Left lobe of liver (tissue), 2 donors: ENCODE measurements around the gene CASS4. TPM values are rescaled to one million over a fixed set of nuclear protein-coding genes. Genes with fewer than 3 reads are reported as not detected.

Experiments used
- ATAC-seq: fragments of 200-7000 bp; cut with Tn5 transposase; one replicate; pipeline ENCODE4 v1.9.1; 2020; ENCODE audit warnings: mild to moderate bottlenecking, moderate library complexity
- DNase-seq: peaks from one replicate; pipeline ENCODE4 v3.0.0-alpha.2; 2020; ENCODE audit warnings: low spot score
- total RNA-seq: library from RNA; stranded (reverse); gene quantifications from one replicate; pipeline ENCODE4 v1.2.1, GENCODE V29; 2021
- donor health status: DM: no; HTN: no; CAD: no; lungs with moderate emphysema.
- donor health status: DM: no; HTN: yes; CAD: no.

CASS4 gene
- total RNA-seq, 1 donor from 2014 or later, result 0.93 TPM

DNA sequence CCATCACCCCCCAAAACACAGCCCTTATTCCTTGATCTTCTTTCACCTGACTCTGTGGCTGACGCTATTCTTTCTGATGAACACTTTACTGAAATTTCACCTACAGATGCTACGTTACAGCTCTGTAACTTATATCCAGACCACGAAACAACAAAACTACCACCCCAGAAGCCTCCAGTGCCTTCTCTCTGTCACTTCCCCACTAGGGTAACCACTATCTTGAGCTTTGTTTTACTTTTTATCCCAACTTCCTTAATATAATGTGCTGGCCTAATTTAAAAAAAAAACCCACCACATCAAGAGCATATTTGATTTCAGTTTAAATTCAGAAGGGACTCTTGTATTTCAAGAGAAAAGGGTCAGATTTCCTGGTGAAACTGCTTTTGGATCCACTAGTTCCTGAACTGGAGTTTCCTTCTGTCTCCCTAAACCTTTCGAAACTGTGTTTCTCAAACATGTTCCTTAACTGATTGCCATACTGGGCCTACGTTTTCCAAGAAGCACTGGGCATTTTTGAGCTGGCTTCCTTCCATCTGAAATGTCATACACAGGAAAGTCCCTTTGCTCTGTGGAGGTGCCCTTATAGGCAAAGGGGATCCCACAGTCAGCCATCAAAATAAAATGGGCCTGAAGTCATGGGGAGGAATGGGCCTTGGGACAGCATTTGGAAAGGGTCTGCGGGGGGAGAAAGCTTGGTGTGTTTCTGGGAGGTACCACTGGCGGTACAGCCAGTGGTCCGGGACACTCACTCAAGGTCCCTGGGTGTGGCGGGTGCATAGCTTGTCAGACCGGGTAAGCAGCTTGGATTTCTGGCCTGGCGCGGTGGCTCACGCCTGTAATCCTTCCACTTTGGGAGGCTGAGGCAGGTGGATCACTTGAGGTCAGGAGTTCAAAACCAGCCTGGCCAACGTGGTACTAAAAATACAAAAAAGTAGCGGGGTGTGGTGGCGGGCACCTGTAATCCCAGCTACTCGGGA lies 30.6 kb downstream of the CASS4 start:
- no peak for DNase-seq
- ATAC-seq, result no peak

DNA sequence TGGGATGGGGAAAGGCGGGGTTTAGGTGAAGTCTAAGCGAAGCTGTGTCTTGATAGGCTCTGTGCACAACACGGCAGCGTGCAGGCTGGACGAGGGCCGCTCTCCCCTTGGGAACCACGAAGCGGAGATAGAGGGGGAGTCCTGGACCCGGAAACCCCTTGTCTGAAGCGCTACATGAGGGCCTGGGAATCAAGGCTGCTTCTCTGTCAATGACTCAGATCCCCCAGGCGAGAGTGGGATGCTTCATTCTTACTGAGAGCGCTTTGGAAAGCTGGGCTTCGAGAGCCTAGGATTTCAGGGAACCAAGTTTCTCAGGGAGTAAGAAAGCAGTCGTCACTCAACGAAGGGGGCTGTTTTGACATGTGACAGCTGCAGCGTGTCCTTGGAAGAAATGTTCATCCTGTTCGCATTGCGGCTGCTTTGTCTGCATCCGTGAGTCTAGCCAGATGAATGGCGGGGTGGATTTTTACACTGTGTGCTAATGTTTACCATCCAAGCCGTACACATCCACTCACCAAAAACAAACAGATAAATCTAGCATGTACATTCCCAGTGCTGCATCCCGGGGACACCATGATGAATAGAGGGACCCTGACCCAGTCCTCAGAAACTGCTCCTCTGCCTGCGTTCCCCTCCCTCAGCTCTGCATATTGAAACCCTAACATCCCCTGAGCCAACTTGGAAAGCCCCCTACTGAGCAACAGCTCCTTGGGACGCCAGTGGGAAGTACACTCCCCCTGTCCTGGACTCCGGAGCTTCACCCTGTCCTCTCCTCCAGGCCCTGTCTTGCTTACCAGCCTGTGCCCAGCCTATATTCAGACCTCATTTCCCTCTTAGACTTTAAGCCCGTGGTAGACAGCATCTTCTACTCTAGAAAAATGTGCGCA lies 31.8 kb downstream of the CASS4 start:
- DNase-seq (no peak), ATAC-seq (no peak)

DNA sequence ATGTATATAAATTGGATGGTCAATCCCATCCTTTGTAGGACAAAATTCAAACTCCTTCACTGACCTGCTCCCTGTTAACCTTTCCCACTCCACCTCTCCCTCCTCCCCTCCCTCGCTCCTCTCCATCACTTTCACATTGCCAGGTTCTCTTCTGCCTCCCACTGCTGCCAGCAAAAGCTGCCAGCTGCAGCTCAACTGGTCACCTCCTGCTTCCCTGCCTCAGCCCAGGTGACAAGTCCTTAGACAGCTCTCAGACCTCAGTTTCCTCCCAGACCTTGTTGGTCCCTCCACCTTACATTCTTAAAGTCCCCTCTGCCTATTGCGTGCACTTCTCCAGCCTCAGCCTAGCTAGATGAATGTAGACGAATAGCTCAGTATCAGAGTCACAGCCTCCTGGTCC lies 33.1 kb downstream of the CASS4 start:
- DNase-seq (no peak), ATAC-seq (no peak)

DNA sequence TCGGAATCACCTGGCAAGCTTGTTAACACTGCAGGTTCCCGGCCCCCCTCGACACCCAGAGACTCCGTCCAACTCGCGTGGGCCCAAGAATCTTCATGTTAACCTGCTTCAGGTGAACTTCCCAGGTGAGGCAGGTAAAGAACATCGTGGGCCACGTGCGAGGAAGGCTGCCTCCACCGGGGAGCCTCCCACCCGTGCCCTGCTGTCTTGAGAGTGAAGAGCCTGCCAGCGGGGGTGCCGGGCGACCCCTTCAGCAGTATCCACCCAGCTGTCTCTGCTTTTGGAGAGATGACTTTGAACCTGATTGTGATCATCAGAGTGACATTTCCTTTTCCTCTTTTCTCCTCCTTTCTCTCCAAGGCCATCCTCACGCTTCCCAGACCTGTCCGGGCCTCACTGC lies 33.5 kb downstream of the CASS4 start:
- ATAC-seq, result no peak

DNA sequence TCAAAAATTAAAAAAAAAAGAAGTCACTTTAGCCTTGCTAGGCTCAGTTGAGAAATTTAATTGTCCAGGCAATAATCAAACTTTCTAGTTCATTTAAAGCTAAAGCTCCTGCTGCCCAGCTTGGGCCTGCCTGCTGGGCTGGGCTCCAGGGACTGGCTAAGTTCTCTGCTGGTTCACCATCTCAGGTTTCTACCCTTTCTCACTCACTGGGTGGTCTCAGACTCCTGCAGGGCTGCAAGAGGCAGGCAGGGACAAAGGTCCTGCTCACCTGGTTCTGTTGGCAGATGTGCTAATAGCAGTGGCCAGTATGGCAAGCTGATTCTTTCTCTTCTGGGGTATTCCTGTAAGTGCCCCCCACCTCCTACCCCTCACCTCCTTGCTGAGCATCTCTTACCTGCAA lies 35.2 kb downstream of the CASS4 start:
- no peak for ATAC-seq

More for the DNA sequence above, 33.5 kb downstream of the CASS4 start:
- no peak for DNase-seq

DNA sequence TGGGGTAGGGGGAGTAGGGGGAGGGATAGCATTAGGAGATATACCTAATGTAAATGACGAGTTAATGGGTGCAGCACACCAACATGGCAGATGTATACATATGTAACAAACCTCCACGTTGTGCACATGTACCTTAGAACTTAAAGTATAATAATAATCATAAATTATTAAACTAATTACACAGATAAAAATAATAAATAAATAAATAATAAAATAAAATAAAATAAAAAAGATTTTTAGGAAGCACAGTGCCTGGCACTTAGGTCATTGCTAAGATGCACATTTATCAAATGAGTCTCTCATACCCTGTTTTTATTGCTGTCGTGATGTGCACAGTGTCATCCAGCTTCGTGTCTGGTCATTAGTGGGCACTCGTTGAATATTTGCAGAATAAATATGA lies 37.4 kb downstream of the CASS4 start:
- ATAC-seq (no peak), DNase-seq (no peak)

More for the DNA sequence above, 35.2 kb downstream of the CASS4 start:
- no peak for DNase-seq

DNA sequence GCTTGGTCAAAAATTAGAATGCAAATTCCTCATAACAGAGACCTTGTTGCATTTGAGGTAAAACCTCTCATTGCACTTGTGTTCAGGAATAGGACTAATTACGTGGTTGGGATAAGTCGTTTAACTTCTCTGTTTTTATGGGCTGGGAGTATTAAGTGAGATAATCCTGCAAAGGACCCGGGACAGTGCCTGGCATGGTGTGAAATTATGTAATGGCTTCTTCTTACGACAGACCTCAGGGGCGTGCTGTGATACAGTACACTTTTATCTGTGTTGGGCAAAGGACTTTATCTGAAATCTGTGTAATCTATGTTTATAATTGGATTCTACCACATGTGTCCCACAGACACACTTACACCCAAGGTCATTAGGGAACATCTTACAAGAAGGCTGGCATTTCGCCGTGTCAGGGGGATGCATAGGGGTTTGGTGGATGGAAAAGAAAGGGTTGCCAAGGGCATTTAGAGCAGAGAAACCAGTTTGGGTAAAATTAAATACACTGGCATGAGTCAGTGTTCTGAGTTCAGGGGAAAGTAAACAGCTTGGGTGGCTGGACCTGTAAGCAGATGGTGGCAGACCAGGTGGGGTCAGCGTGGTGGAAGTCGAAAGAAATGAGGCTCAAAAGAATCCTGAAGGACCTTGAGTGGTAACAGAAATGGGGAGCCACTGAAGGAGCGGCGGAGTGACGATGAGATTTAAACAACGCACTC lies 39.2 kb downstream of the CASS4 start:
- DNase-seq (no peak), ATAC-seq (no peak)

DNA sequence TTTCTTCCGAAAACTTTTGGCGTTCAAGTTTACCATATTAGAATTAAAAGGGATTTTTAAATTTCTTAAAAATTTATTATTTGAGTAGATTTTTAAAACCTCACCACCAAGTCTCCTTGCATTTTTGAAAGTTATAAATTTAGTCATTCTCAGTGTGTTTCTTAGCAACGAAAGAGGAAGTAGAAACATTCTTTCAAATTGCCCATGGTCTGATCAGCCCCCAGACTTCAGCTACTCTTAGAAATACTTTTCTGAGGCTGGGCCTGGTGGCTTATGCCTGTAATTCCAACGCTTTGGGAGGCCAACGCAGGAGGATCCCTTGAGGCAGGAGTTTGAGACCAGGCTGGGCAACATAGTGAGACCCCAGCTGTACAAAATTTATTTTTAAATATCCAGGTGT lies 41.3 kb downstream of the CASS4 start:
- no peak for DNase-seq
- no peak for ATAC-seq

DNA sequence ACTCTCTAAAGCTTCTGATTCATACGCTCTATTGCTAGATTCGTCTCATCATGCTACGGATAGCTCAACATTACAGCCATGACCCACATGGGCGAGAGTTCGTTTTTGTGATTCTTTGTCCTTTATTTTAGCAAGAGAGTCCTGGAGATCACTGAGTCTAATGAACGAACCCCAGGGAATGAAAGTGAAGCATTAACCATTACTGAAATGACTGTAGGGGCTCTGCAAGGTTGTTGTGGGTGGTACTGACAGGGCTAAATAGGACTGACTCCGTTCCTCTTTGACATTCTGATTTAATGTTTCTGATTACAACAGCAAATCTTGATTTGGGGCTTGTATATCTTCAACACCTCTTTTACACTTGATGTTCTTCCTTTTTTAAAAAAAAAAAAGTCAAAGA lies 42.7 kb downstream of the CASS4 start:
- DNase-seq (no peak), ATAC-seq (no peak)

DNA sequence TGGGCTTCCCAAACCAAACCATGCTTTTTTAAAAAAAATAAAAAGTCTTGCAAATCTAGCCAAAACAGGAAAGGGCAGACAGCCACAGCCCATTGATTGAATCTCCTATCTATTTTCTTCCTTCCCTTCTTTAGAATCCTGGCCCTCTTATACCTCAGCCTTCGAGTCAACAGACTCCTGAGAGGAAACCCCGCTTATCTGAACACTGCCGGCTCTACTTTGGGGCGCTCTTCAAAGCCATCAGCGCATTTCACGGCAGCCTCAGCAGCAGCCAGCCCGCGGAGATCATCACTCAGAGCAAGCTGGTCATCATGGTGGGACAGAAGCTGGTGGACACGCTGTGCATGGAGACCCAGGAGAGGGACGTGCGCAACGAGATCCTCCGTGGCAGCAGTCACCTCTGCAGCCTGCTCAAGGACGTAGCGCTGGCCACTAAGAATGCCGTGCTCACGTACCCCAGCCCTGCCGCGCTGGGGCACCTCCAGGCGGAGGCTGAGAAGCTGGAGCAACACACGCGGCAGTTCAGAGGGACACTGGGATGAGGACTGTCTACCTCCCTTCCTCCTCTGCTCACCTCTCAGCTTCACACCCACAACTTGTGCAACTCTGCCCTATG lies 46.3 kb downstream of the CASS4 start:
- no peak for DNase-seq

DNA sequence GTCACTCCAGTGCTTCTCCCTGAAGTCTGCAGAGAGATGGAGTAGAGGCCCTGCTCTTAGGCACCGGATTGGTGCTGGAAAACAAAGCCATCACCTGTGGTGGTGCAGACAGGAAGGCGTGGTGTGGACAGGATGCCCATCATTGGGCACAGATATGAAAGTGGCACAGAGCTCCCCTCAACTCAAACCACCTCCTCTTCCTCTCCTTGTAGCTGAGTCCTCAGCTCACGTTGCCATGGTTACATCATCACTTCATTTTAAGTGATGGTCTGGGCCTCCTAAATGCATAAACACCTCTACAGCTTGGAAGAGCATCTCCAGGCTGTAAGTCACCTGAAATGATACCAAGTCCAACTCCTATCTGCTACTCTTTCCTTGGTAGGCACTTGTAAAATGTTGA lies 48.4 kb downstream of the CASS4 start:
- ATAC-seq (no peak), DNase-seq (no peak)

More for the DNA sequence above, 46.3 kb downstream of the CASS4 start:
- peak; percentile 15 for ATAC-seq

DNA sequence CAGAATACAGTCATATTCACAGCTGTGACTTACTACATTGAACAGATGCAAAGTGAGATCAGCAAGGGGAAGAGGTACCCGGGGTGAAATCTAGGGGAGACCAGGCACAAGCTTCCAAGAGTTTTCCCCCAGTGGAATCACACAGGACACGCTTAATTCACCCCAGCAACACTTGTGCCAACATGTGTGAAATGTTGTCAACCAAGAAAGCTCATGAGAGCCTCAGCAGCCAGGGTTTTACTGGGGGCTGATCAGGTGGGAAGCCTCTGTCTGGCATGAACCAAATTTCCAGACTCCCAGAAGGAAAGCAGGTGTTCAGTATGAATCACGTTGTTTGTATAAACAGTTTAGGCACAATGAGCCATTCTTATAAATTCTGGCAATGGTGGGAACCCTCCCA lies 49.5 kb downstream of the CASS4 start:
- no peak for ATAC-seq
- DNase-seq, result no peak

DNA sequence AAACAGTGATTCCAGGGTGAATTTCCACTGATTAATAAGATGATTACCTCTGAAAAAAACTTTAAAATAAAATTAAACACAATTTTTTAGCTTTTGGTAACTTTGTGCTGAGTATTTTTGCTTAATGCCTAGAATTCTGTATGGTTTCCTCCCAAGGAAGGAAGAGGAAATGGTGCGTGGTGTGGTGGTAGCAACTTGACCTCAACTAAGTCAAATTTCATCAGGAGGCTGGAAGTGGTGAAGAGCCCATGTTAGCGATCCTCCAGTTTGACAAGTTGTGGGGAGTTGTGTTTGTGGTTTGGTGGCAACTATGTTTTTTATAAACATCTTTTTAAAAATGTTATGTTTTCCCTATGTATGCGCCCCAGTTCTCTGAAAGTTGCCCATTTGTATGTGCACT lies 51.4 kb downstream of the CASS4 start:
- no peak for ATAC-seq
- no peak for DNase-seq

DNA sequence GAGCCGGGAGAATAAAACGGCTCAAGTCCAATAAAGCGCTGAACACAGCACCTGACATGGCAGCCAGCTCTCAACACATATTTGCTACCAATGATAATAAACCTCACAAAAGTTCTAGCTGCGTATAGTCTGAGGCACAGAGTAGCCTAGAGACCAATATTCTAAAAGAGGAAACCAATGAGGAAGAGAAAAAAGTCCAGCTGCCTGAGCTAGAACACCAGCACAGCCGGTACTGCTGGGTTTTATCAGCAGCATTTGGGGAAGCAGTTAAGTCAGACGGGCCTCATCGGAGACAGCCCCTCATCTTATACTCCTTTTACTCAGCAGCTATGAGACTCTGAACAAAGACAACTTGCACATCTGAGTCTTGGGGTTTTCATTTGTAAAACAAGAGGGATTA lies 53.9 kb downstream of the CASS4 start:
- no peak for DNase-seq
- ATAC-seq, result no peak

DNA sequence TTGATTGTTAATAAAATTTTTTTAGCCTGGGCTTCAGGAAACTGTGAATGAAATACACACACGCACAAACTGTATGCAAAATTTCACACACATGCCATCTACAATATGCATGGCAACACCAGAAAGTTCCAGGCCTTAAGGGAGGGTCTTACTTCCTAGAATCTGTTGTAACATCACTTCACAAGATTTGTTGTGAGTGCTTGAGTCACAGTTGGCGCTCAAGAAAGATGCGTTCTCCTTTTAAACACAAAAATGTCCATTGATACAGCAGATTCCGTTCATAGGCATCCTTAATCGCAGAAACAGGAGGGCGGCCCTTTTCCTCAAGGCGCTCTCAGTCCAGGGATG lies 55.9 kb downstream of the CASS4 start:
- no peak for ATAC-seq
- no peak for DNase-seq

DNA sequence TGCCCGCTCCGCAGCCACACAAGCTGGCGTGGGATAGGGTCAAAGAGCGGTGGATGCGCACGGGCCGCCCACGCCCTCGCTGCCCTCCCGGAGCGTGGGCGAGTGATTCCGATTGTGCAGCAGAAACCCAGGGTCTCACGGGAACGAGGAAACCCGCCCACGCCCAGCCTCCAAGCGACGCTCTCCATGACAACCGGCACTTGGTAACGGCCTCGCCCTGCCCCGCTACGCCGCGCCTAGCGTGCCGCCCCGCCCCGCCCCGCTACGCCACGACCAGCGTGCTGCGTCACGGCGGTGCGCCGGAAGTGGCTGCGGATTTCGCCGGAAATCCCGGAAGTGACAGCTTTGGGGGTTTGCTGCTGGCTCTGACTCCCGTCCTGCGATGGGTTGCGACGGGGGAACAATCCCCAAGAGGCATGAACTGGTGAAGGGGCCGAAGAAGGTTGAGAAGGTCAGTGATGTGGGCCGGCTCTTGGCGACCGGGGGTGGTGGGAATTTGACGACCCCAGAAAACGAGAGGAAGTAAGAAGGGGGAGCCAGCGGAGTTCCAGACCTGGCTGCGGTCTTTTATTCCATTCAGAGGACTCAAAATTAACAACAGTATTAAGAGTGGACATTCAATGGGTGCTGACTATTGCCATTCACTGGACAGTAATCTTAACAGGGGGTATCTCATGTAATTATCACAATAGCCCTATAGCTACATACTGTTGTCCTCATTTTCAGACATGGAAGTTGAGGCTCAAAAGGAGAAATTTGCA lies 56.4 kb downstream of the CASS4 start, which contains the start of gene RTF2:
Gene RTF2 (plus strand): TSS at position 312 of the 761 bp plus-strand sequence. CDS start 71 bp downstream, at position 383.
- peak; percentile 99 for ATAC-seq
- peak; percentile 96 for DNase-seq

DNA sequence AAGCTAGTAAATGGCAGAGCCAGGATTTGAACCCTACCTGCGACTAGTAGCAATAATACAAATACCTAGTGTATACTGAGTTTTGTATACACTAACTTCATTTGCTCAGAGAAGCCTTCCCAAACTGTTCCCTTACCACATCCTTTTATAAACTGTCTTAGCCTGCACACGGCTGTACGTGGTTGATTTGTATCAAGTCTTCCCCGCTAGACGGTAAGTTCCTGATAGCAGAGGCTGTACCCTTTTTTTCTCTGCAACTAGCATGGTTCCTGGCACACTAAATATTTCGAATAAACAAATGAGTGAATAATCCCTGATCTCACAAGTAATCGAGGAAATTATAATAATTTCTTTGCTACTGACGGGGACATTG lies 57.0 kb downstream of the CASS4 start:
- ATAC-seq (no peak), DNase-seq (no peak)

DNA sequence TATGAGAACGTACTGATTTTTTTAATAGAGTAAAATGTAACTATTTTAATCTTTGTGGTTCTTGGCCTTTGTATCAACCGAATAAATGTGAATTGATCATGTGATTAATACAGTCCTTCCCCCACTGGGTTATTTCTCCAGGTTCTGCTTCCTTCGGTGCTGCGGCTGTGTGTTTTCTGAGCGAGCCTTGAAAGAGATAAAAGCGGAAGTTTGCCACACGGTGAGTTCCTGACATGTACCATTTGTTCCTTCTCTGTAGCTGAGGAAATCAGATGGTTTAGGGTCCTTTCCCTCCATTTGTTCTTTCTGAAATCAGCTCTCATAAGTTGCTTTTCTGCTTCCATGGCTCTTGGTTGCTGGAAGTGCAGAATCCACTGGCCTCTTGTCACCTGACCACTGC lies 71.9 kb downstream of the CASS4 start:
- DNase-seq (no peak), ATAC-seq (no peak)

DNA sequence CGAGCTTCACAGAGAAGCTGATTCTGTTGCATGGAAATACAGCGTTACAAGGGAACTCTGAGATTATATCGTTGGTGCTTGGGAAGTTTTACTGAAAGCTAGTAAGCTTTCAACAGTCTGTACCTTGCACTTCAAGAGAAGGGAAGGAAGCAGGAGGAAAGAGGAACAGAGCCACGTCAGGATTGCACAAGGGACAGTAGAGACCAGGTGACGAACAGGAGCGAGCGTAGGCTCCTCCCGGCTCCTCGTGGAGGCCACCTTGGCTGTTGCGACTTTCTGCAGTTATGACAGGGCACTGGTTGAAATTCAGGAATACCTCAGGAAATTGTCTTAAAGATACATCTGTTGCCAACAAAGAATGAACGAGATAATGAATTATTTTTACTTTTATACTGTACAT lies 75.2 kb downstream of the CASS4 start:
- ATAC-seq, result no peak
- no peak for DNase-seq

DNA sequence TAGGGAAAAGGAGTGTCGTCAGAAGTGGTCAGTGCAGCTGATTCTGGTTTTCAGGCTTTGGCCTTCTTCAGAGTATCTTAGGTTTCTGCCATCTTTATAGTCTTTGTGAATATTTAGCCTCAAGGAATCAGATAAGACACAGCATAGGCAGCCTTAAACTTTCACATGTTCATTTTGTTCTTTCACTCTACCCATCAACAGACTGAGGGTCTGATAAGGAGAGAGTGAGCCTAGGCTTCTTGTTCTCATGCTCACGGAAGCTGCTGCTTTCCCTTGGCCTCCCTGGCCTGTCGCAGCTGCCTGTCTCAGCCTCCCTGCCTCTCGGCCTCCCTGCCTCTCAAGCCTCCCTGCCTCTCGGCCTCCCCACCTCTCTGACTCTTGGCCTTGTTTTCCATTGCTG lies 76.5 kb downstream of the CASS4 start:
- ATAC-seq (no peak), DNase-seq (no peak)
